ENCODE data around the gene HGD. TPM values are rescaled to one million over a fixed set of nuclear protein-coding genes. Genes with fewer than 3 reads are reported as not detected.
A peak's percentile ranks its signal among the peaks of the same experiment; 100 is the strongest.

The HGD gene
- total RNA-seq, 2 experiments from 2014 or later = 0.16 to 0.78 TPM

GRCh38 chr3:120596116-120596852, 85.8 kb downstream of the HGD start, which contains the start of gene NDUFB4:
NDUFB4 (plus strand) TSS chr3:120596336; CDS start chr3:120596360, 24 bp downstream.
- ATAC-seq (peak; percentile 97), DNase-seq (peak; percentile 98)
- Mint-ChIP-seq H3K36me3 (ENCODE audit: low read depth) (peaks cover 6% of the 10 kb centered on the region), H3K4me1 (ENCODE audit: low read depth) (peaks cover 8% of the 10 kb centered on the region), H3K27me3 (no peaks in the 10 kb centered on the region), H3K4me3 (peak within 1 kb of the TSS; percentile 86), H3K27ac (peak within 1 kb of the TSS; percentile 93), H3K9me3 (no peaks in the 10 kb centered on the region)
- POLR2A ChIA-PET = interaction anchor here (0.5 to 1.2 kb wide), 5 partner anchors 15 to 248 kb away, joined by 3 to 5 read pairs (median 3); partner anchors contain the start of genes GTF2E1, LRRC58 and RABL3
- no peak for TF ChIP-seq CTCF (IDR thresholded peaks at IDR 0.05)
- CTCF ChIA-PET = interaction anchor here (0.8 to 3.8 kb wide), 6 partner anchors 29 to 199 kb away, joined by 3 to 25 read pairs (median 4); no protein-coding TSS in a partner anchor
- intact Hi-C loops (cut with micrococcal nuclease) = no loop called here

- peaks cover 1% of the 10 kb centered on the region for H3K36me3 Mint-ChIP-seq (ENCODE audit: low read depth)
- intact Hi-C loops (cut with micrococcal nuclease) = no loop called here
- DNase-seq = no peak
- no peak for ATAC-seq
- no peaks in the 10 kb centered on the region for H3K27me3 Mint-ChIP-seq
- H3K9me3 Mint-ChIP-seq = no peaks in the 10 kb centered on the region
- ChIA-PET POLR2A (interaction anchor here (0.8 to 1.2 kb wide), 4 partner anchors 15 to 247 kb away, joined by 3 to 5 read pairs (median 4); partner anchors contain the start of genes GTF2E1, LRRC58 and RABL3), CTCF (interaction anchor here (0.8 to 3.8 kb wide), 6 partner anchors 29 to 200 kb away, joined by 3 to 25 read pairs (median 4); no protein-coding TSS in a partner anchor)
- no peak for TF ChIP-seq CTCF (IDR thresholded peaks at IDR 0.05)
- peaks cover 8% of the 10 kb centered on the region for H3K4me1 Mint-ChIP-seq (ENCODE audit: low read depth)
- peak overlapping the region; percentile 86 for H3K4me3 Mint-ChIP-seq
- H3K27ac Mint-ChIP-seq = peak overlapping the region; percentile 93
Observed at GRCh38 chr3:120595788-120596115, 86.3 kb downstream of the HGD start.

- Mint-ChIP-seq H3K4me3 (no peak overlapping the region), H3K36me3 (ENCODE audit: low read depth) (peaks cover 2% of the 10 kb centered on the region), H3K4me1 (ENCODE audit: low read depth) (no peaks in the 10 kb centered on the region), H3K27ac (no peak overlapping the region), H3K9me3 (peaks cover 2% of the 10 kb centered on the region), H3K27me3 (peaks cover 2% of the 10 kb centered on the region)
- ATAC-seq (no peak), DNase-seq (no peak)
- POLR2A ChIA-PET = no interaction called here
- CTCF ChIA-PET = interaction anchor here (0.9 kb wide), 1 partner anchor 28 kb away, joined by 3 read pairs; no protein-coding TSS in a partner anchor
- TF ChIP-seq CTCF (IDR thresholded peaks at IDR 0.05) = no peak
- intact Hi-C loops (cut with micrococcal nuclease) = no loop called here
Observed at GRCh38 chr3:120587332-120587975, 94.6 kb downstream of the HGD start.

Other genes starting within 250 kb of the HGD start
- 1 to 10 TPM; 1.0 to 2.9 TPM for gene FSTL1, start 231.2 kb downstream of the HGD start, total RNA-seq
- gene NDUFB4, start 85.9 kb downstream of the HGD start, total RNA-seq = 100 to 1,000 TPM; 147 to 162 TPM
- gene RABL3, start 60.3 kb upstream of the HGD start, total RNA-seq = 10 to 100 TPM; 28.8 to 37.1 TPM
- gene GTF2E1, start 60.5 kb upstream of the HGD start, total RNA-seq = 10 to 100 TPM; 25.2 to 25.9 TPM
- gene STXBP5L, start 226.0 kb upstream of the HGD start, total RNA-seq = not detected